Measurements from ENCODE around the gene ERICH2. TPM values are rescaled to one million over a fixed set of nuclear protein-coding genes. Genes with fewer than 3 reads are reported as not detected.

ERICH2 gene
- total and polyA plus RNA-seq, 2 donors (not counting 3 experiments of a cell fraction or from before 2014, with no cell fraction given) = not detected

- POLR2A ChIA-PET = no interaction called here
- CTCF ChIA-PET = no interaction called here
Measured at GRCh38 chr2:170828533-170828916, 58.3 kb downstream of the ERICH2 start.

More at GRCh38 chr2:170828533-170828916, 58.3 kb downstream of the ERICH2 start:
- Histone ChIP-seq H3K4me2 (ENCODE audit: insufficient read depth, low read length) (no peak overlapping the region), H3K36me3 (ENCODE audit: control insufficient read depth in 2 of 2, extremely low read depth in 1 of 2, insufficient read depth in 2 of 2, low read length in 2 of 2) (no peaks in the 10 kb centered on the region), H3K27ac (ENCODE audit: insufficient read depth, low read depth, low read length) (no peak overlapping the region), H4K20me1 (replicated peaks; ENCODE audit: control insufficient read depth, extremely low read depth, insufficient read depth, low read length) (no peaks in the 10 kb centered on the region), H3K4me1 (ENCODE audit: control insufficient read depth, extremely low read depth, insufficient read depth, low read length) (no peaks in the 10 kb centered on the region), H3K9me3 (replicated peaks; ENCODE audit: control insufficient read depth, insufficient read depth, low read length) (no peaks in the 10 kb centered on the region), H2AFZ (ENCODE audit: low read depth, low read length) (no peak overlapping the region), H3K4me3 (replicated peaks in 1 of 3; ENCODE audit: insufficient read depth in 1 of 3, low read depth in 1 of 3, low read length in 3 of 3) (no peak overlapping the region), H3K9me1 (replicated peaks; ENCODE audit: control insufficient read depth, extremely low read depth, insufficient read depth, low read length) (no peaks in the 10 kb centered on the region), H3K79me2 (ENCODE audit: control insufficient read depth, insufficient read depth, low read length) (no peaks in the 10 kb centered on the region), H3K27me3 (ENCODE audit: control insufficient read depth in 2 of 2, insufficient read depth in 2 of 2, low read length in 2 of 2) (peaks cover 21 to 23% of the 10 kb centered on the region in 2 experiments), H3K9ac (replicated peaks; ENCODE audit: extremely low read depth, insufficient read depth, low read length) (no peak overlapping the region)
- intact Hi-C loops (cut with micrococcal nuclease) (no loop called here), dilution Hi-C loops (cut with MboI; ENCODE audit: extremely low pct_ligation_motif_present, low sequenced_read_pairs) (no loop called here)
- no TSS peak for BruUV-seq (replicated peaks)
- TF ChIP-seq MAX (IDR thresholded peaks at IDR 0.05; ENCODE audit: insufficient read depth, insufficient read length) = no peak
- no peak for TF ChIP-seq POLR2AphosphoS5 (IDR thresholded peaks at IDR 0.05; ENCODE audit: insufficient read depth, low read depth, low read length)
- TF ChIP-seq GATA2 (IDR thresholded peaks at IDR 0.05; ENCODE audit: insufficient read depth, insufficient read length, low read depth, low read length) = no peak
- no peak for TF ChIP-seq CTCF (IDR thresholded peaks at IDR 0.05; ENCODE audit: extremely low read depth in 1 of 2, insufficient read depth in 1 of 2, low read depth in 1 of 2, low read length in 2 of 2)
- no peak for TF ChIP-seq EZH2 (IDR thresholded peaks at IDR 0.05; ENCODE audit: borderline replicate concordance, low read depth, low read length, severe bottlenecking)
- TF ChIP-seq JUN (IDR thresholded peaks at IDR 0.05; ENCODE audit: borderline replicate concordance, insufficient read depth, insufficient read length, low read depth) = no peak
- no peak for TF ChIP-seq POLR2A (IDR thresholded peaks at IDR 0.05; ENCODE audit: low read depth, low read length)
- TF ChIP-seq FOS (IDR thresholded peaks at IDR 0.05; ENCODE audit: borderline replicate concordance, insufficient read depth, low read length) = no peak
- no peak for TF ChIP-seq MYC (IDR thresholded peaks at IDR 0.05; ENCODE audit: low read depth, low read length)
- FAIRE-seq (no peak), DNase-seq (ENCODE audit: low read depth, low spot score) (no peak)
